ENCODE data around the gene CELA1.

CELA1 gene

GRCh38 chr12:51324953-51325352 lies 21.5 kb downstream of the CELA1 start:
- no peak for TF ChIP-seq POLR2AphosphoS5 (IDR thresholded peaks at IDR 0.05; ENCODE audit: low read depth, low read length)
- no peak for TF ChIP-seq REST (IDR thresholded peaks at IDR 0.05; ENCODE audit: insufficient read depth in 1 of 2, low read depth in 2 of 2, low read length in 2 of 2)
- TF ChIP-seq FOXP2 (optimal IDR thresholded peaks at IDR 0.05; ENCODE audit: borderline replicate concordance, extremely low read depth, extremely low read length, insufficient read depth), result no peak
- no peak for TF ChIP-seq TAF1 (IDR thresholded peaks at IDR 0.05; ENCODE audit: borderline replicate concordance, insufficient read depth, low read length)
- no peak for TF ChIP-seq SIN3A (IDR thresholded peaks at IDR 0.05; ENCODE audit: borderline replicate concordance, insufficient read depth, low read length)

DNA sequence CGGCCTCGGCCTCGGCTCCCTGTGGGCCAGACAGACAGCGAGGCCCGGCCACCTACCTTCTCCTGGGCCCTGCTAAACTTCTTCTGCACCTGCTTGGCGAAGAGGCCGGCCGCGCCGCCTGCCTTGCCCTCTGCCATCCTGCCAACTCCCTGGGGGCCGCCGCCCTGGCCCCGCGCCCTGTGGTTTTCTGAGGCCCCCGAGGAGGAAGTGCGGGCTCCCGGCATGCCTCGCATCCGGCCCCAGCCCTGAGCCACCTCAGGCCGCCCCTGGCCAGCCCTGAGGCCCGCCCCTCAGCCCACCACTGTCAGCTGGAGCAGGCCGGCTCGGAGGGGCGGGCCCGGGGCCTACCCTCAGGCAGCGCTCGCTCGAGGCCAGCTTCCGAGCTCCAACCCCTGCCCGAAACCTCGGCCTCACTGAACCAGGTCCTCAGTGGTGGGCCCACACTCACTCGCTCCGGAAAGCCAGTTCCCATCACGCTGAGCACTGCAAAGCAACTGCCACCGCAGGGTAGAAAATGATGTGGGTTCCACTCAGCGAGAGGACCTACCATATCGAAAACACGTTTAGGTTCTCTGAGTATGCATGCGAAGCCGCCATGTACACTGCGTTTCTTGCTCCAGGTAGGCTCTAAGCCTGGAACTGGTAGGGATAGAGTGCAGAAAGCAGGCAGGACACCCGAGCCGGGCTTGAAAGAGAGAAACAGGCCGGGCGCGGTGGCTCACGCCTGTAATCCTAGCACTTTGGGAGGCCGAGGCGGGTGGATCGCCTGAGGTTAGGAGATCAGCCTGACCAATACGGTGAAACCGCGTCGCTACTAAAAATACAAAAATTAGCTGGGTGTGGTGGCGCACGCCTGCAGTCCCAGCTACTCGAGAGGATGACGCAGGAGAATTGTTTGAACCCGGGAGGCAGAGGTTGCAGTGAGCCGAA lies 22.2 kb downstream of the CELA1 start, which contains the start of gene BIN2:
Gene BIN2, minus strand, starts transcription at position 209 of the 930 bp plus-strand sequence. Its CDS starts 72 bp downstream, at position 137.
- TF ChIP-seq POLR2AphosphoS5 (IDR thresholded peaks at IDR 0.05; ENCODE audit: low read depth, low read length), result no peak
- no peak for TF ChIP-seq SIN3A (IDR thresholded peaks at IDR 0.05; ENCODE audit: borderline replicate concordance, insufficient read depth, low read length)
- TF ChIP-seq FOXP2 (optimal IDR thresholded peaks at IDR 0.05; ENCODE audit: borderline replicate concordance, extremely low read depth, extremely low read length, insufficient read depth), result no peak
- TF ChIP-seq TAF1 (IDR thresholded peaks at IDR 0.05; ENCODE audit: borderline replicate concordance, insufficient read depth, low read length), result no peak
- TF ChIP-seq REST (IDR thresholded peaks at IDR 0.05; ENCODE audit: insufficient read depth in 1 of 2, low read depth in 2 of 2, low read length in 2 of 2), result no peak

DNA sequence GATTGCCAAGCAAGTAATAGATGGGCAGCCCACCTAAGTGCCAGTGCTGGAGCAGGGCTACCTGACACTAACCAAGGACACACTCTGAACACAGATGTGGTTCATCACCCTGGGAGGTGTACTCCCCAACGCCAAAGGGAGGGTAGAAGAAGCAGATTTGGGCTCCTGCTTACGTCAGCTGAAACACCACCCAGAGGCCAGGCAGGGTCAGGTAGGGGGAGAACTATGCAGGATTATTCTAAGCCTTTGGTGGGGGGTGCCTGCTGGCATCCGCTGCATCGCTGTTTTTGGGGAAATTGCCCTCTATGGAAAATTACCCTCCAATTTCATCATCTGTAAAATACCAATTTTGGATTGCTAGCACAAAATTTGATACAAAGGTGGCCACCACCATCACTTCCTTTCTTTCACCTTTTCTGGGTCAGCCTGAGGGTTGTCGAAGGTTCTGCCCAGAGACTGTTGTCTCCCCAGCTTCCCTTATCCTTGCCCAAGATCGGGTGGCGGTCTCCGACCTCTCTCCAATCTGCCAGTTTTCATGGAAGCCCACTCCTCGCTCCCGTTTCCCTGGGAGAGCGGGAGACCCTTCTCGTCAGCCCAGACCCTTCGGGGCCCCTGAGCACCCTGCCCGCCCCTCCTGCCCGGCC lies 23.0 kb downstream of the CELA1 start:
- TF ChIP-seq SIN3A (IDR thresholded peaks at IDR 0.05; ENCODE audit: borderline replicate concordance, insufficient read depth, low read length) (no peak), POLR2AphosphoS5 (IDR thresholded peaks at IDR 0.05; ENCODE audit: low read depth, low read length) (no peak), FOXP2 (optimal IDR thresholded peaks at IDR 0.05; ENCODE audit: borderline replicate concordance, extremely low read depth, extremely low read length, insufficient read depth) (no peak), REST (IDR thresholded peaks at IDR 0.05; ENCODE audit: insufficient read depth in 1 of 2, low read depth in 2 of 2, low read length in 2 of 2) (no peak), TAF1 (IDR thresholded peaks at IDR 0.05; ENCODE audit: borderline replicate concordance, insufficient read depth, low read length) (no peak)

DNA sequence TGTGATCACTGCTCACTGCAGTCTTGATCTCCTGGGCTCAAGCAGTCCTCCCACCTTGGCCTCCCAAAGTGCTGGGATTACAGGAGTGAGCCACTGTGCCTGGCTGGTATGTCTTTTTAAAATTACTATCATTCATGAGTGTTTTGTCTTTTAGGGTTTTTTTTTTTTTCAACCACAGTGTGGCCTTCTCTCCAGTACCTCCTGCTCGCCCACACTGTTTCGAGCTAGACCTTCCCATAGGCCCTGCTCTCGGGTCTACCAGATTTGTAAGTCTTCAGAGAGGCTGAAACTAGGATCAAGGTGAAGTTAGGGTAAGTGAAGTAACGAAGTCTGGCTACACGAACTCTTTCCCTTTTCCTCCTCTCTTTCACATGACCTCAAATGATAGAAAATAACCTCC lies 24.0 kb downstream of the CELA1 start:
- TF ChIP-seq SIN3A (IDR thresholded peaks at IDR 0.05; ENCODE audit: borderline replicate concordance, insufficient read depth, low read length) (no peak), FOXP2 (optimal IDR thresholded peaks at IDR 0.05; ENCODE audit: borderline replicate concordance, extremely low read depth, extremely low read length, insufficient read depth) (no peak), REST (IDR thresholded peaks at IDR 0.05; ENCODE audit: insufficient read depth in 1 of 2, low read depth in 2 of 2, low read length in 2 of 2) (no peak), POLR2AphosphoS5 (IDR thresholded peaks at IDR 0.05; ENCODE audit: low read depth, low read length) (no peak), TAF1 (IDR thresholded peaks at IDR 0.05; ENCODE audit: borderline replicate concordance, insufficient read depth, low read length) (no peak)
